HEK293 (cell line): ENCODE data around the gene SLC39A13.

ENCODE experiments used
- CTCF ChIA-PET: fragments of 350-600 bp; formaldehyde crosslinking; extraction: SDS; loops from one replicate; lab custom pipeline; 2021; ENCODE audit warnings: antibody characterized with exemption; lab: Yijun Ruan, JAX
- POLR2A ChIA-PET: fragments of 300-600 bp; formaldehyde crosslinking; extraction: SDS; loops from one replicate; lab custom pipeline; 2020; ENCODE audit warnings: antibody characterized with exemption, inconsistent platforms; lab: Yijun Ruan, JAX
- H3K27ac ChIP-seq: fragments of 200-500 bp; sonication (Bioruptor generic); 2 replicates; pipeline ENCODE4 v1.5.1; 2014; ENCODE audit warnings: low read depth, low read length, control low read depth, inconsistent platforms; ENCODE audit errors: extremely low read depth
- H3K36me3 ChIP-seq, 2 experiments: fragments of 200-500 bp in 1 of 2; sonication (Bioruptor generic) in 1 of 2; 1 replicate in 1 of 2; 2 replicates in 1 of 2; pipeline ENCODE4 v1.5.1; 2014 to 2017; ENCODE audit warnings: inconsistent platforms in 2 of 2, low read length in 2 of 2; ENCODE audit not compliant: control insufficient read depth in 2 of 2, insufficient read depth in 1 of 2
- H3K4me1 ChIP-seq: fragments of 200-500 bp; sonication (Bioruptor generic); 2 replicates; pipeline ENCODE4 v1.5.1; 2014; ENCODE audit warnings: mild to moderate bottlenecking, low read length, inconsistent platforms; ENCODE audit not compliant: control insufficient read depth, insufficient read depth
- H3K4me3 ChIP-seq: 2 replicates; pipeline ENCODE4 v1.5.1; 2011; ENCODE audit warnings: low read depth, mild to moderate bottlenecking, control low read depth, low read length, moderate library complexity
- H3K9me3 ChIP-seq: fragments of 200-500 bp; sonication (Bioruptor generic); 2 replicates; pipeline ENCODE4 v1.5.1; 2014; ENCODE audit warnings: low read depth, low read length, inconsistent platforms; ENCODE audit not compliant: control insufficient read depth, insufficient read depth
- EGR2 ChIP-seq: fragments of 450-650 bp; formaldehyde crosslinking; IDR thresholded peaks from 2 replicates; pipeline ENCODE4 v1.5.1; 2016; ENCODE audit warnings: low read depth, missing biosample characterization, missing genetic modification characterization
- GLIS2 ChIP-seq: fragments of 450-650 bp; formaldehyde crosslinking; IDR thresholded peaks from 2 replicates; pipeline ENCODE4 v1.5.1; 2016; ENCODE audit warnings: missing biosample characterization, missing genetic modification characterization
- HOXC10 ChIP-seq: sonication (generic); formaldehyde crosslinking; IDR thresholded peaks from 2 replicates; pipeline ENCODE4 v1.8.1; 2023; ENCODE audit warnings: mild to moderate bottlenecking, missing genetic modification reagents
- KLF16 ChIP-seq: fragments of 450-650 bp; formaldehyde crosslinking; IDR thresholded peaks from 2 replicates; pipeline ENCODE4 v1.5.1; 2017; ENCODE audit warnings: missing biosample characterization, missing genetic modification characterization
- MYNN ChIP-seq: fragments of 450-650 bp; formaldehyde crosslinking; IDR thresholded peaks from 2 replicates; pipeline ENCODE4 v1.5.1; 2016; ENCODE audit warnings: missing biosample characterization, missing genetic modification characterization, borderline replicate concordance
- SP3 ChIP-seq: fragments of 450-650 bp; formaldehyde crosslinking; IDR thresholded peaks from 2 replicates; pipeline ENCODE4 v1.5.1; 2016; ENCODE audit warnings: missing biosample characterization, missing genetic modification characterization
- YY1 ChIP-seq: fragments of 450-650 bp; formaldehyde crosslinking; IDR thresholded peaks from 2 replicates; pipeline ENCODE4 v1.5.1; 2018; ENCODE audit warnings: missing biosample characterization, missing genetic modification characterization
- ZBTB48 ChIP-seq: fragments of 450-650 bp; formaldehyde crosslinking; IDR thresholded peaks from 2 replicates; pipeline ENCODE4 v1.5.1; 2016; ENCODE audit warnings: missing biosample characterization, missing genetic modification characterization
- ZNF114 ChIP-seq: fragments of 450-650 bp; formaldehyde crosslinking; IDR thresholded peaks from 2 replicates; pipeline ENCODE4 v1.5.0; 2017; ENCODE audit warnings: missing biosample characterization, missing genetic modification characterization
- ZNF335 ChIP-seq: fragments of 450-650 bp; formaldehyde crosslinking; conservative IDR thresholded peaks from 2 replicates; pipeline ENCODE4 v1.5.1; 2016; ENCODE audit warnings: missing biosample characterization, missing genetic modification characterization
- ZNF354C ChIP-seq: fragments of 450-650 bp; formaldehyde crosslinking; IDR thresholded peaks from 2 replicates; pipeline ENCODE4 v1.5.1; 2016; ENCODE audit warnings: missing biosample characterization, missing genetic modification characterization, low read depth, borderline replicate concordance
- ZNF433 ChIP-seq: fragments of 450-650 bp; formaldehyde crosslinking; IDR thresholded peaks from 2 replicates; pipeline ENCODE4 v1.5.1; 2016; ENCODE audit warnings: missing biosample characterization, missing genetic modification characterization, low read depth
- ZNF473 ChIP-seq: fragments of 450-650 bp; formaldehyde crosslinking; IDR thresholded peaks from 2 replicates; pipeline ENCODE4 v1.5.1; 2017; ENCODE audit warnings: missing biosample characterization, missing genetic modification characterization
- ZNF529 ChIP-seq: fragments of 450-650 bp; formaldehyde crosslinking; IDR thresholded peaks from 2 replicates; pipeline ENCODE4 v1.5.1; 2017; ENCODE audit warnings: missing genetic modification characterization, missing biosample characterization; ENCODE audit not compliant: insufficient replicate concordance
- ZNF548 ChIP-seq: fragments of 450-650 bp; formaldehyde crosslinking; IDR thresholded peaks from 2 replicates; pipeline ENCODE4 v1.5.1; 2016; ENCODE audit warnings: missing biosample characterization, missing genetic modification characterization
- ZNF629 ChIP-seq: fragments of 450-650 bp; formaldehyde crosslinking; IDR thresholded peaks from 2 replicates; pipeline ENCODE4 v1.5.1; 2017; ENCODE audit warnings: missing biosample characterization, missing genetic modification characterization
- ZNF701 ChIP-seq: fragments of 450-650 bp; formaldehyde crosslinking; IDR thresholded peaks from 2 replicates; pipeline ENCODE4 v1.5.1; 2016; ENCODE audit warnings: missing biosample characterization, missing genetic modification characterization
- ZNF792 ChIP-seq: fragments of 450-650 bp; formaldehyde crosslinking; IDR thresholded peaks from 2 replicates; pipeline ENCODE4 v1.5.1; 2016; ENCODE audit warnings: missing biosample characterization, missing genetic modification characterization
- ZNF843 ChIP-seq: fragments of 450-650 bp; formaldehyde crosslinking; IDR thresholded peaks from 2 replicates; pipeline ENCODE4 v1.5.1; 2016; ENCODE audit warnings: missing biosample characterization, missing genetic modification characterization
- TF ChIP-seq, protein P1 (sequence below): fragments of 450-650 bp; formaldehyde crosslinking; IDR thresholded peaks from 2 replicates; pipeline ENCODE4 v1.5.1; 2016; ENCODE audit warnings: missing biosample characterization, missing genetic modification characterization
- TF ChIP-seq, protein P2 (sequence below): fragments of 450-650 bp; formaldehyde crosslinking; IDR thresholded peaks from 2 replicates; pipeline ENCODE4 v1.5.1; 2016; ENCODE audit warnings: missing biosample characterization, missing genetic modification characterization
- TF ChIP-seq, protein P3 (sequence below): fragments of 450-650 bp; formaldehyde crosslinking; IDR thresholded peaks from 2 replicates; pipeline ENCODE4 v1.5.1; 2016; ENCODE audit warnings: missing biosample characterization, missing genetic modification characterization
- TF ChIP-seq, protein P4 (sequence below): fragments of 450-650 bp; formaldehyde crosslinking; IDR thresholded peaks from 2 replicates; pipeline ENCODE4 v1.5.1; 2017; ENCODE audit warnings: missing biosample characterization, missing genetic modification characterization

The SLC39A13 gene

DNA sequence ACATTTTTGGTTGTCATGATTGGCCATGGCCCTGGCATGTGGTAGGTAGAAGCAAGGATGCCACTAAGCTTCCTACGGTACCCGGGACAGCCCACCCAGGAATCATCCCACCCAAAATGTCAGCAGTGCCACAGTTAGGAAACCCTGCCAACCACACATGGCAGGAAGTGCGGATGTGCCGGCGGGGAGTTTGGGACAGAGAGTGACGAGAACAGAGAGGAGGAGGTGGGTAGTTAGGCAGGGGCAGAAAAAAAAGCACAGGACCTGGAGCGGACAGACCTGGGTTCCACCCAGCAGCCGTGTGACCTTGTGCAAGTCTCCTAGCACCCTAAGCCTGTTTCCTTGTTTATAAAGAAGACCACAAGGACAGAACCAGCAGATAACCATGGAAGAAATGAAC lies 33.4 kb upstream of the SLC39A13 start:
- Histone ChIP-seq H3K36me3 (no peaks in the 10 kb centered on the region), H3K9me3 (no peaks in the 10 kb centered on the region), H3K4me1 (no peaks in the 10 kb centered on the region), H3K4me3 (no peak overlapping the region), H3K27ac (no peak overlapping the region)
- ChIA-PET POLR2A (interaction anchor here (1.0 kb wide), 1 partner anchor 32 kb away, joined by 3 read pairs; no protein-coding TSS in a partner anchor), CTCF (interaction anchor here (0.9 to 4.1 kb wide), 8 partner anchors 13 to 242 kb away, joined by 4 to 37 read pairs (median 20); no protein-coding TSS in a partner anchor)
- TF ChIP-seq ZNF529 (tag by site-specific recombination) (no peak), ZNF433 (no peak), YY1 (tag by site-specific recombination) (no peak), SP3 (tag by site-specific recombination) (no peak), ZNF473 (tag by site-specific recombination) (no peak), ZNF629 (tag by site-specific recombination) (no peak), ZNF843 (no peak), GLIS2 (tag by site-specific recombination) (no peak), ZNF354C (tag by site-specific recombination) (no peak), HOXC10 (no peak), KLF16 (tag by site-specific recombination) (no peak), EGR2 (tag by site-specific recombination) (no peak), ZNF335 (no peak)
- TF ChIP-seq, protein P1, sequence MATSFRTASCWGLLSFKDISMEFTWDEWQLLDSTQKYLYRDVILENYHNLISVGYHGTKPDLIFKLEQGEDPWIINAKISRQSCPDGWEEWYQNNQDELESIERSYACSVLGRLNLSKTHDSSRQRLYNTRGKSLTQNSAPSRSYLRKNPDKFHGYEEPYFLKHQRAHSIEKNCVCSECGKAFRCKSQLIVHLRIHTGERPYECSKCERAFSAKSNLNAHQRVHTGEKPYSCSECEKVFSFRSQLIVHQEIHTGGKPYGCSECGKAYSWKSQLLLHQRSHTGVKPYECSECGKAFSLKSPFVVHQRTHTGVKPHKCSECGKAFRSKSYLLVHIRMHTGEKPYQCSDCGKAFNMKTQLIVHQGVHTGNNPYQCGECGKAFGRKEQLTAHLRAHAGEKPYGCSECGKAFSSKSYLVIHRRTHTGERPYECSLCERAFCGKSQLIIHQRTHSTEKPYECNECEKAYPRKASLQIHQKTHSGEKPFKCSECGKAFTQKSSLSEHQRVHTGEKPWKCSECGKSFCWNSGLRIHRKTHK (tag by site-specific recombination): no peak
- TF ChIP-seq, protein P2, sequence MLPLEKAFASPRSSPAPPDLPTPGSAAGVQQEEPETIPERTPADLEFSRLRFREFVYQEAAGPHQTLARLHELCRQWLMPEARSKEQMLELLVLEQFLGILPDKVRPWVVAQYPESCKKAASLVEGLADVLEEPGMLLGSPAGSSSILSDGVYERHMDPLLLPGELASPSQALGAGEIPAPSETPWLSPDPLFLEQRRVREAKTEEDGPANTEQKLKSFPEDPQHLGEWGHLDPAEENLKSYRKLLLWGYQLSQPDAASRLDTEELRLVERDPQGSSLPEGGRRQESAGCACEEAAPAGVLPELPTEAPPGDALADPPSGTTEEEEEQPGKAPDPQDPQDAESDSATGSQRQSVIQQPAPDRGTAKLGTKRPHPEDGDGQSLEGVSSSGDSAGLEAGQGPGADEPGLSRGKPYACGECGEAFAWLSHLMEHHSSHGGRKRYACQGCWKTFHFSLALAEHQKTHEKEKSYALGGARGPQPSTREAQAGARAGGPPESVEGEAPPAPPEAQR: no peak

DNA sequence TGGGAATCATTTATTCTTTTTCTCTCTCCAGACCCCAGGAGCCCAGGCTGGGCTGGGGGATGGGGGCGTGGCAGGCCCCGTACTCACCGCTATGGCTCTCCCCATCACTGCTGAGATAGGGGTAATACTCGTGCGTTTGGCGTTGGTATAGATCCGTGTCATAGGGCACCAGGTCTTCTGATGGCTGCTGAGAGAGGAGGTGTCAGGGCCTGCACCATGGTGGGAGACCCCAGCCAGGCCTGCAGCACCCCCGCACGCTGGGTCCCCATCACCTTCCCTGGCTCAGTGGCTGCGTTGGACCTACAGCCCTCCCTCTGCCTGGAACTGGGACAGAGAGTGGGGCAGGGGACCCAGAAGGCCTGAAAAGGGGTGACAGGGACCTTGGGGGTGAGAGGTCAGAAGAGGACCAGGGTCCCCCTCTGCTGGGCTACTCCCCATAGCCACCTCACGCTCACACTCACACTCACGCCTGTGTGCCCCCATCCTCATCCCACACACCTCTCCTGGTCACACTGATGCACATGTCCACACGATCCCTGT lies 32.8 kb upstream of the SLC39A13 start:
- no peaks in the 10 kb centered on the region for H3K9me3 ChIP-seq
- ChIA-PET POLR2A (interaction anchor here (0.6 kb wide), 1 partner anchor 167 kb away, joined by 3 read pairs; no protein-coding TSS in a partner anchor), CTCF (no interaction called here)
- no peak overlapping the region for H3K27ac ChIP-seq
- H3K36me3 ChIP-seq: no peaks in the 10 kb centered on the region
- no peaks in the 10 kb centered on the region for H3K4me1 ChIP-seq
- TF ChIP-seq ZNF548: no peak
- TF ChIP-seq, protein P3, sequence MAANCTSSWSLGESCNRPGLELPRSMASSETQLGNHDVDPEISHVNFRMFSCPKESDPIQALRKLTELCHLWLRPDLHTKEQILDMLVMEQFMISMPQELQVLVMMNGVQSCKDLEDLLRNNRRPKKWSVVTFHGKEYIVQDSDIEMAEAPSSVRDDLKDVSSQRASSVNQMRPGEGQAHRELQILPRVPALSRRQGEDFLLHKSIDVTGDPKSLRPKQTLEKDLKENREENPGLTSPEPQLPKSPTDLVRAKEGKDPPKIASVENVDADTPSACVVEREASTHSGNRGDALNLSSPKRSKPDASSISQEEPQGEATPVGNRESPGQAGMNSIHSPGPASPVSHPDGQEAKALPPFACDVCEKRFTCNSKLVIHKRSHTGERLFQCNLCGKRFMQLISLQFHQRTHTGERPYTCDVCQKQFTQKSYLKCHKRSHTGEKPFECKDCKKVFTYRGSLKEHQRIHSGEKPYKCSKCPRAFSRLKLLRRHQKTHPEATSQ (tag by site-specific recombination): no peak
- TF ChIP-seq, all 188 proteins: peak for 0
- no peak overlapping the region for H3K4me3 ChIP-seq

DNA sequence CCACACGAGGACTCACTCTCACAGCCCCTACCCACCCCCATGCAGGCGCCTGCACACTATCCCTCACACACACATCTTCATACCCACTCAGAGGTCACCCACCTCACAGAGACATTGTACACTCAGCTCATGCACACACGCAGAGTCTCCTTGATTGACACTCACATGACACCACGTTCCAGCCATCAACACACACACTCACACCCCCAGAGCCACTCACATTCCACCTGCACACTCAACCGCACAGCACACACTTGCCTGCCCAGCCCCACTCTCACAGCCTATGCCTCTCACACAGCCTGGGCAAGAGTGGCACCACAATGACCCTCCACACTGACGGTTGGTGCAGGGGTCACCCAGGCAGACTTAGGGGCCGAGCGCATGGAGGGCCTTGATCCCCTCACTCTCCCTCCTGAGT lies 32.3 kb upstream of the SLC39A13 start:
- CTCF ChIA-PET: interaction anchor here (1.0 kb wide), 1 partner anchor 21 kb away, joined by 3 read pairs; no protein-coding TSS in a partner anchor
- TF ChIP-seq ZNF114 (tag by site-specific recombination) (no peak), ZNF792 (tag by site-specific recombination) (no peak), ZNF701 (tag by site-specific recombination) (no peak), ZBTB48 (tag by site-specific recombination) (peak; percentile 79), MYNN (no peak)
- TF ChIP-seq, protein P4, sequence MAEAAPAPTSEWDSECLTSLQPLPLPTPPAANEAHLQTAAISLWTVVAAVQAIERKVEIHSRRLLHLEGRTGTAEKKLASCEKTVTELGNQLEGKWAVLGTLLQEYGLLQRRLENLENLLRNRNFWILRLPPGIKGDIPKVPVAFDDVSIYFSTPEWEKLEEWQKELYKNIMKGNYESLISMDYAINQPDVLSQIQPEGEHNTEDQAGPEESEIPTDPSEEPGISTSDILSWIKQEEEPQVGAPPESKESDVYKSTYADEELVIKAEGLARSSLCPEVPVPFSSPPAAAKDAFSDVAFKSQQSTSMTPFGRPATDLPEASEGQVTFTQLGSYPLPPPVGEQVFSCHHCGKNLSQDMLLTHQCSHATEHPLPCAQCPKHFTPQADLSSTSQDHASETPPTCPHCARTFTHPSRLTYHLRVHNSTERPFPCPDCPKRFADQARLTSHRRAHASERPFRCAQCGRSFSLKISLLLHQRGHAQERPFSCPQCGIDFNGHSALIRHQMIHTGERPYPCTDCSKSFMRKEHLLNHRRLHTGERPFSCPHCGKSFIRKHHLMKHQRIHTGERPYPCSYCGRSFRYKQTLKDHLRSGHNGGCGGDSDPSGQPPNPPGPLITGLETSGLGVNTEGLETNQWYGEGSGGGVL (tag by site-specific recombination): no peak
- TF ChIP-seq, protein P1 (tag by site-specific recombination): no peak
- TF ChIP-seq, all 188 proteins: peak for 1
- Histone ChIP-seq H3K36me3 (no peaks in the 10 kb centered on the region), H3K4me3 (no peak overlapping the region), H3K9me3 (no peaks in the 10 kb centered on the region), H3K4me1 (no peaks in the 10 kb centered on the region), H3K27ac (no peak overlapping the region)
- POLR2A ChIA-PET: interaction anchor here (0.6 kb wide), 1 partner anchor 168 kb away, joined by 3 read pairs; no protein-coding TSS in a partner anchor
